Fibroblast of lung (primary cell): ENCODE results near the gene MLKL. TPM values are rescaled to one million over a fixed set of nuclear protein-coding genes. Genes with fewer than 3 reads are reported as not detected.

Experiments used
- DNase-seq, 2 donors: peaks; one replicate each; pipeline versions ENCODE4 v3.0.0 to v3.0.0-alpha.2; 2010; ENCODE audit warnings: low read depth in 2 of 2
- H2AFZ ChIP-seq: 2 replicates; pipeline ENCODE4 v1.5.1; 2012; ENCODE audit warnings: low read length, control low read depth, inconsistent platforms
- H3K27ac ChIP-seq: 2 replicates; pipeline ENCODE4 v1.5.1; 2011; ENCODE audit warnings: low read length, control low read depth; ENCODE audit not compliant: insufficient read depth
- H3K27me3 ChIP-seq: 2 replicates; pipeline ENCODE4 v1.5.1; 2011; ENCODE audit warnings: mild to moderate bottlenecking, low read length; ENCODE audit not compliant: control insufficient read depth, insufficient read depth
- H3K36me3 ChIP-seq: 2 replicates; pipeline ENCODE4 v1.5.1; 2011; ENCODE audit warnings: low read length; ENCODE audit not compliant: control insufficient read depth, insufficient read depth
- H3K4me1 ChIP-seq: 2 replicates; pipeline ENCODE4 v1.5.1; 2011; ENCODE audit warnings: low read length; ENCODE audit not compliant: control insufficient read depth, insufficient read depth; ENCODE audit errors: extremely low read depth
- H3K4me2 ChIP-seq: 2 replicates; pipeline ENCODE4 v1.5.1; 2011; ENCODE audit warnings: low read length, control low read depth; ENCODE audit not compliant: insufficient read depth; ENCODE audit errors: extremely low read depth
- H3K4me3 ChIP-seq, 4 experiments: fragments of 200-600 bp in 1 of 4; sonication (generic) in 1 of 4; replicated peaks in 1 of 4; 2 replicates each; pipeline ENCODE4 v1.5.1; 2011 to 2016; ENCODE audit warnings: low read length in 4 of 4, low read depth in 3 of 4, mild to moderate bottlenecking in 3 of 4, control low read depth in 2 of 4, inconsistent platforms in 1 of 4, mixed read lengths in 1 of 4; ENCODE audit not compliant: insufficient read depth in 1 of 4; ENCODE audit errors: control extremely low read depth in 1 of 4
- H3K79me2 ChIP-seq: 2 replicates; pipeline ENCODE4 v1.5.1; 2012; ENCODE audit warnings: mild to moderate bottlenecking, low read length, inconsistent platforms; ENCODE audit not compliant: control insufficient read depth, insufficient read depth
- H3K9ac ChIP-seq: 2 replicates; pipeline ENCODE4 v1.5.1; 2011; ENCODE audit warnings: mild to moderate bottlenecking, low read length, control low read depth; ENCODE audit not compliant: insufficient read depth
- H3K9me3 ChIP-seq: 2 replicates; pipeline ENCODE4 v1.5.1; 2012; ENCODE audit warnings: low read depth, low read length; ENCODE audit not compliant: control insufficient read depth, insufficient read depth
- H4K20me1 ChIP-seq: 2 replicates; pipeline ENCODE4 v1.5.1; 2011; ENCODE audit warnings: low read length; ENCODE audit not compliant: control insufficient read depth, insufficient read depth; ENCODE audit errors: extremely low read depth
- EZH2 ChIP-seq: IDR thresholded peaks from 2 replicates; pipeline ENCODE4 v1.5.1; 2012; ENCODE audit warnings: low read length, control low read depth, mild to moderate bottlenecking; ENCODE audit errors: missing control alignments
- polyA plus RNA-seq, 2 donors: library from polyadenylated mRNA; depleted of rRNA in 1 of 2; stranded (reverse) in 1 of 2; unstranded in 1 of 2; fragments of >200 nt; gene quantifications; 2 replicates each; pipeline ENCODE4 v1.2.1, GENCODE V29; 2011 to 2012; ENCODE audit warnings: missing spikeins in 1 of 2
- total RNA-seq: library from RNA; depleted of rRNA; stranded (reverse); fragments of >200 nt; gene quantifications from 2 replicates; pipeline ENCODE4 v1.2.1, GENCODE V29; 2014
- TF ChIP-seq, protein P1 (sequence below), 2 donors: IDR thresholded peaks in 1 of 2; conservative IDR thresholded peaks in 1 of 2; 1 replicate in 1 of 2; 2 replicates in 1 of 2; pipeline ENCODE4 v1.5.1; 2011 to 2012; ENCODE audit warnings: low read length in 2 of 2, control low read depth in 1 of 2, inconsistent platforms in 1 of 2, low read depth in 1 of 2, mild to moderate bottlenecking in 1 of 2

MLKL gene
- total and polyA plus RNA-seq, 2 donors (not counting 1 experiment from before 2014, with no cell fraction given) = 4.8 to 5.8 TPM

DNA sequence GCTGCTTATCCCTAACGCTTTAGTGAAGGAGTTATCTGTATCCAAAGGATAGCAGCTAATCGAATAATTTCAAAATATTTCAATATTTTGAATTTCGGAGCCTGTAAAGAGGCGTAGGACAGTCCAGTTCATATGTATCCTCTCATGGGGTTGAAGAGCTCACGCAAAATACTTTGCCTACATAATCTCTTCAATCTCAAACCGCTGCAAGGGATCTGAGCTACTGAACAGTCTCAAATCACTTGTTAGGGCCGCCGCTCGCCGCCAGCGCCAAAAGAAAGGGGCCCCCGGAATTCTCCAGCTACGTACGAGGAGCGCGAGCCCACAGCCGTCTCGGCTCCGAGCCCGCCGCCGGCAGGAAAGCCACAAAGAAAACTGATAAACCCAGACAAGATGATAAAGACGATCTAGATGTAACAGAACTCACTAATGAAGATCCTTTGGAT is 33.4 kb downstream of the MLKL start:
- DNase-seq = peak; percentile 17 to 37
- peak overlapping the region; percentile 43 to 97 (median 71) for H3K4me3 ChIP-seq
- no peaks in the 10 kb centered on the region for H4K20me1 ChIP-seq
- peak overlapping the region; percentile 91 for H2AFZ ChIP-seq
- H3K4me2 ChIP-seq = peak overlapping the region; percentile 92
- no peaks in the 10 kb centered on the region for H3K9me3 ChIP-seq
- no peaks in the 10 kb centered on the region for H3K27me3 ChIP-seq
- peaks cover 9% of the 10 kb centered on the region for H3K36me3 ChIP-seq
- peak overlapping the region; percentile 11 for H3K9ac ChIP-seq
- TF ChIP-seq EZH2 = no peak
- TF ChIP-seq, protein P1, sequence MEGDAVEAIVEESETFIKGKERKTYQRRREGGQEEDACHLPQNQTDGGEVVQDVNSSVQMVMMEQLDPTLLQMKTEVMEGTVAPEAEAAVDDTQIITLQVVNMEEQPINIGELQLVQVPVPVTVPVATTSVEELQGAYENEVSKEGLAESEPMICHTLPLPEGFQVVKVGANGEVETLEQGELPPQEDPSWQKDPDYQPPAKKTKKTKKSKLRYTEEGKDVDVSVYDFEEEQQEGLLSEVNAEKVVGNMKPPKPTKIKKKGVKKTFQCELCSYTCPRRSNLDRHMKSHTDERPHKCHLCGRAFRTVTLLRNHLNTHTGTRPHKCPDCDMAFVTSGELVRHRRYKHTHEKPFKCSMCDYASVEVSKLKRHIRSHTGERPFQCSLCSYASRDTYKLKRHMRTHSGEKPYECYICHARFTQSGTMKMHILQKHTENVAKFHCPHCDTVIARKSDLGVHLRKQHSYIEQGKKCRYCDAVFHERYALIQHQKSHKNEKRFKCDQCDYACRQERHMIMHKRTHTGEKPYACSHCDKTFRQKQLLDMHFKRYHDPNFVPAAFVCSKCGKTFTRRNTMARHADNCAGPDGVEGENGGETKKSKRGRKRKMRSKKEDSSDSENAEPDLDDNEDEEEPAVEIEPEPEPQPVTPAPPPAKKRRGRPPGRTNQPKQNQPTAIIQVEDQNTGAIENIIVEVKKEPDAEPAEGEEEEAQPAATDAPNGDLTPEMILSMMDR (conservative IDR thresholded peaks at IDR 0.05 in 1 of 2, IDR thresholded peaks at IDR 0.05 in 1 of 2; ENCODE audit: low read depth in 1 of 2, low read length in 2 of 2) = no peak
- H3K79me2 ChIP-seq = peaks cover 41% of the 10 kb centered on the region
- no peaks in the 10 kb centered on the region for H3K4me1 ChIP-seq
- peak overlapping the region; percentile 17 for H3K27ac ChIP-seq

DNA sequence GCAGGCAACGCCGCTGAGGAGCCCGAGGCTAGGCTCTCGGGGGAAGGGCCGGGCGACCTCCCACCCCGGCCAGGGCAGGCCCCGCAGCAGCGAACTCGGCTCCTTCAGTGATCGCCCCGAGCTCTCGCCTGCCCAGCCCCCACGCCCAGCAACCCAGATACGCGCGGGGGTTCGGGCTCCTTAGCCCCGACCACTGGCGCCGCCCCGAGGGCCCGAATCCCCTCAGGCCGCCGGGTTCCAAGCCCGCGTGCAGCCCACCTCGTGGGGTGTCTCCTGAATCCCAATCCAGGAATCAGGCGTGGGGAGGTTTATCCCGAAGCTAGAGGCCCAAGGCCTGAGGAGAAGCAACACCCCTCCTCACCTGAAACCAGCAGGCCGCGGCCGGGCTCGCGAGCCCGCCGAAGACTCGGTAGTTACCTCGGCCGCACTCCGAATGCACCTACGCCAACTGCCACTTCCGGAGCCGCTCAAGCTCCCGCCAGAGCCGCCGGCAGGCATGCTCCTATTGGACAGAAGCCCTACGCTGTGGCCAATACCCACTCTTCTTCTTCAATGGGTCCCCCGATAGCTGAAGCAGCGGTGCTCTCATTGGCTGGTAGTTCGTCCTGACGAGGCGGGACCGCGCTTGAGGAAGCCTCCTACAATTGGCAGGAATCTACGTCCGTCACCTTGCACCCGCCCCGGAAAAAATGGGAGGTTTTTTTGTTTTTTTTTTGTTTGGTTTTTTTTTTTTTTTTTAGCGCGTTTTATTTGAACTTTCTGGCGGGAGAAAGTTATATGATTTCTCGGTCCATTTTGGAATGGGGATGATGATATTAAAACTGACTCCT is 34.0 kb downstream of the MLKL start, which contains the start of gene RFWD3:
RFWD3 (minus strand) TSS at position 453 of the 830 bp plus-strand sequence. CDS start 5,428 bp downstream, outside the sequence.
- peak within 1 kb of the TSS; percentile 92 for H3K4me2 ChIP-seq
- H3K4me3 ChIP-seq = peak within 1 kb of the TSS; percentile 87 to 97 (median 94)
- H3K27ac ChIP-seq = peak within 1 kb of the TSS; percentile 87
- TF ChIP-seq EZH2 = no peak
- TF ChIP-seq, protein P1 (conservative IDR thresholded peaks at IDR 0.05 in 1 of 2, IDR thresholded peaks at IDR 0.05 in 1 of 2; ENCODE audit: low read depth in 1 of 2, low read length in 2 of 2) = no peak
- H4K20me1 ChIP-seq = no peaks in the 10 kb centered on the region
- H2AFZ ChIP-seq = peak within 1 kb of the TSS; percentile 91
- H3K9me3 ChIP-seq = no peaks in the 10 kb centered on the region
- H3K27me3 ChIP-seq = no peaks in the 10 kb centered on the region
- DNase-seq = peak; percentile 98 to 99
- peaks cover 46% of the 10 kb centered on the region for H3K79me2 ChIP-seq
- peak within 1 kb of the TSS; percentile 84 for H3K9ac ChIP-seq
- H3K36me3 ChIP-seq = peaks cover 9% of the 10 kb centered on the region
- no peaks in the 10 kb centered on the region for H3K4me1 ChIP-seq

DNA sequence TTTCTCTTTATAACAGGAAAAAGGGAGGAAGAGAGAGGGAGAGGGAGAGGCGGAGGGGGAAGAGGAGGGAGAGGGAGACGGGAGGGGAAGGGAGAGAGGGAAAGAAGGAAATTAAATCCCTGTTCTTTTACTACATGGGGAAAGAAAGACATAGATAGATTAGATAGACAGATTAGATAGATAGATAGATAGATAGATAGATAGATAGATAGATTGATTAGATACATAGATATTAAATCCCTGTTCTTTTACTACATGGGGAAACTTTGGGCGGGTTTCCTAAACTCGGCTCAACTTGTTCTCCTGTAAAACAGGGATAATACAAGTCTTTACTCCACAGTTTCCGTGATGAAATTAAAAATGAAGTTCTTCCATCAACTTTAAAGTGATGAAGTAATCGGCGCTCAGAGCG is 34.6 kb downstream of the MLKL start:
- peak overlapping the region; percentile 84 for H3K9ac ChIP-seq
- peaks cover 51% of the 10 kb centered on the region for H3K79me2 ChIP-seq
- peak overlapping the region; percentile 87 for H3K27ac ChIP-seq
- TF ChIP-seq, protein P1 (conservative IDR thresholded peaks at IDR 0.05 in 1 of 2, IDR thresholded peaks at IDR 0.05 in 1 of 2; ENCODE audit: low read depth in 1 of 2, low read length in 2 of 2) = no peak
- no peak for TF ChIP-seq EZH2
- peak overlapping the region; percentile 79 to 97 (median 90) for H3K4me3 ChIP-seq
- H3K36me3 ChIP-seq = peaks cover 10% of the 10 kb centered on the region
- H2AFZ ChIP-seq = no peak overlapping the region
- H3K4me2 ChIP-seq = peak overlapping the region; percentile 69
- H3K4me1 ChIP-seq = no peaks in the 10 kb centered on the region
- H4K20me1 ChIP-seq = no peaks in the 10 kb centered on the region
- no peak for DNase-seq
- H3K27me3 ChIP-seq = no peaks in the 10 kb centered on the region
- H3K9me3 ChIP-seq = no peaks in the 10 kb centered on the region
